HG03095 (cell line): ENCODE results near the gene PRKAR1B.
"Not testable (repeated sequence)": the region's sequence is repeated elsewhere in the genome, so short reads cannot be mapped to it uniquely, and the experiment has no call there.

Experiments used
- ATAC-seq: cut with Tn5 transposase; IDR thresholded peaks from one replicate; pipeline ENCODE4 v1.9.1; 2021; ENCODE audit warnings: moderate library complexity; ENCODE audit not compliant: unreplicated experiment

The PRKAR1B gene

GRCh38 chr7:628826-629225, 98.3 kb downstream of the PRKAR1B start:
- ATAC-seq, result no peak

- no peak for ATAC-seq
Observed at GRCh38 chr7:628402-628763, 98.7 kb downstream of the PRKAR1B start.

DNA sequence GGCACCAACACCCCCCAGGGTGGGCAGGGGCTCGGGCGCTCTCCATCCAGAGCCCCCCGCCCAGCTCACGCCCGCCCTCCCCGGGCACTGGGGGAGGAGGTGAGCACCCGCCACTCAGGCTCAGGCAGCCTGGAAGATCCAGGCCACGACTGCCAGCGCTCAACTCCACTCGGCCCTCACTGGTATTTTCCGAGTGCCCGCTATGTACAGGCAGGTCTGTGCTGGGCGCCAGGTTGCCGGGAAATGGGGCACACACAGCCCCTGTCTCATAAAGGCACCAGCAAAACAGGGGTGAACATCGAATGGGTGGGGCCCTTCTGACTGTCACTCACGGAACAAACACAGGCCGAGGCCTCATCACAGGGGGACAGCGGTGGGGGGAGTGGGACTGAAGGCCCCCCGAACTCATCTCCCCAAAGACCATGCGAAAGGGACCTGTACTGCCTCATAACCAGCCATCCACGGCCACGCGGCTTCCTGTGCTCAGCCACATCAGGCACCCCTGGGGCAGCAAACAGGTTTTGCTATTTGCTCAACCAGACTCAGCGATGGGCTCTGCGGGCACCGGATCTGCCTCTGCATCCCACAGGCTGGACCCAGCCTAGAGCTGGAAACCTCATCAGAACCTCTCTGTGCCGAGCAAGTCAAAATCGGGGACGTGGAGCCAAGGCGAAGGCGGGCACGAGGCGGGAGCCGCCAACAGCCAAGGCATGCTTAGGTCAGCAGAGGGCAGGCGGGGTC, 99.2 kb downstream of the PRKAR1B start:
- ATAC-seq, result no peak

- no peak for ATAC-seq
Observed at GRCh38 chr7:625376-625971, 101.6 kb downstream of the PRKAR1B start.

DNA sequence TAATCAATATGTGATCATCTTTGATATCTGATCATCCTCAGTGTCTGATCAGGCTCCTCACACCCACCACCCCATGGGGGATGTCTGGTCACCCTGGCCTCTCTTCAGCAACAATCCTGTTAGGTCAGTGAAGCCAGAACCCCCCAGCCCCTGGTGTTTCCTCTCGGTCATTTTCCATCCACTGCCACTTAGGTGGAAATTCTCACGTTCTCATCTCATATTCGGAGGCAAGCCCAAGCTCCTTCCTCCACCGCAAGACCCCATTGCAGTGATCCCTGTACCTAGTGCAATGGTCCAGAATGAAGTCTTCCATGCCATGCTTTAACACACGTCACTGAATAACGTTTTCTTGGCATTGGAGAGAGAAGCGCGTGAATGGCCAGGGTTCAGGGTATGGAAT, 103.6 kb downstream of the PRKAR1B start:
- no peak for ATAC-seq

DNA sequence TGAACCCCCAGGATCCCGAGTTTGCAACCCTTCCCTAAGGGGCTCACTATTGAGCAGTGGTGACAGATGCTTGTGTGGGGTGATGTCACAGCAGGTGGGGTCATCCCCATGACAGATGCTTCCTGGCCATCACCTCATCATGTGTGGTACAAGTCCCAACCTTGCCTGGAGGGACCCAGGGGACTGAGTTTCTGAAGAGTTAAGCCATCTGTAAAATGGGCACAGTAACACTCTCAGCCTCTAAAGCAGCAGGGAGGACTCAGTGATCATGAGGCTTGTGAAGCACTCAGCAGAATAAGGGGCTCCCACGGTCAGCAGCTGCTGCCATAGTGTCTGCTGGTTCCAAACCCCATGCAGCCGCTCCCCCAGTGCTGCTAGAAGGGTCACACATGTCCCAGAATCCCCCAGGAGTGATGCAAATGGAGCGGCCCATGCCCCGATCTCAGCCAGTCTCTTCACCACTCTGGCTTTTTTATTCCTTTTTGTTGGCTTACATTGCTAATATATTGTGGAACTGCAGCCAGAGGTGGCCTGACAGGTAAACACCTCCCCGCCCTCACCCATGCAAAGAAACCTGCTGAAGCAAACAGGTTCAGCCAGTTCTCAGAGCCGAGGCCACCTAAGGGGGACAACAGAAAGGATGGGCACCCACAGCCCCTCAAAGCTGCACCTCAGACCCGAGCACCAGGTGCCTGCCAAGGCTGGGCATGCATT, 105.4 kb downstream of the PRKAR1B start:
- no peak for ATAC-seq

- ATAC-seq, result no peak
Observed at GRCh38 chr7:620885-621284, 106.2 kb downstream of the PRKAR1B start.

DNA sequence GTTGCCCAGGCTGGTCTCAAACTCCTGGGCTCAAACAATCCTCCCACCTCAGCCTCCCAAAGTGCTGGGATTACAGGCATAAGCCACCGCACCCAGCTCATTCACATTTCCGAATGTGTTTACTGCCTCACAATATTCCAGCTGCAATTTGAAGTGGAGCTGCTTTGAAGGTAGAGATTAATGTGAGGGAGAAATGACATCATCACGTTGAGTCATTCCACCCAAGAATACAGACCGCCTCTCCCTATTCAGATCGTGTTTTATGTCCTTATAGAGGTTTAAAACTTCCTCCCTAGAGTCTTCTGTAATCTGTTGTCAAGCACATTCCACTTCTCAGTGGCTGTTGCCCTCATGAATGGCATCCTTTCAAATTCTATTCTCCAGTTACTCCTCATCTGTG, 107.0 kb downstream of the PRKAR1B start:
- ATAC-seq, result no peak

DNA sequence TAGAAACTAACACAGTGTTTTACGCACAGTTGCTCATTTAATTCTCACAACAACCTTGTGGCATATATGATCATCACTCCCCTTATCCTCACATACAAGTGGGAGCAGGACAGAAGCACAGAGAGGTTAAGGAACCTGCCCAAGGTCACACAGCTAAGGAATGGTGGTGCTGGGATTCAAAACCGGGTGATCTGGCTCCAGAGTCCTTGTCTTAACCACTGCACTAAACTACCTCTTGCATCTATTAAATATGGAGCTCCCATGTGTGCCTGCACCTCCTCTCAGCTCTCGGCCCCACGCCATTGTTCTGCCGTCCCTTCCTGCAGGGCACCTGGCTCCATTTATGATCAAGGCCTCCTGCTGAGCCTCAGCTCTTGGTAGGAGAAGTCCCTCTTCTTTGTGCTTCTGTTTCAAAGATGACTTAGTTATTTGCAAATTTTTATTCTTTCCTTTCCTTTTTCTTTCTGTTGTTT, 107.7 kb downstream of the PRKAR1B start:
- ATAC-seq, result no peak

GRCh38 chr7:618539-619367, 108.3 kb downstream of the PRKAR1B start:
- ATAC-seq, result no peak

DNA sequence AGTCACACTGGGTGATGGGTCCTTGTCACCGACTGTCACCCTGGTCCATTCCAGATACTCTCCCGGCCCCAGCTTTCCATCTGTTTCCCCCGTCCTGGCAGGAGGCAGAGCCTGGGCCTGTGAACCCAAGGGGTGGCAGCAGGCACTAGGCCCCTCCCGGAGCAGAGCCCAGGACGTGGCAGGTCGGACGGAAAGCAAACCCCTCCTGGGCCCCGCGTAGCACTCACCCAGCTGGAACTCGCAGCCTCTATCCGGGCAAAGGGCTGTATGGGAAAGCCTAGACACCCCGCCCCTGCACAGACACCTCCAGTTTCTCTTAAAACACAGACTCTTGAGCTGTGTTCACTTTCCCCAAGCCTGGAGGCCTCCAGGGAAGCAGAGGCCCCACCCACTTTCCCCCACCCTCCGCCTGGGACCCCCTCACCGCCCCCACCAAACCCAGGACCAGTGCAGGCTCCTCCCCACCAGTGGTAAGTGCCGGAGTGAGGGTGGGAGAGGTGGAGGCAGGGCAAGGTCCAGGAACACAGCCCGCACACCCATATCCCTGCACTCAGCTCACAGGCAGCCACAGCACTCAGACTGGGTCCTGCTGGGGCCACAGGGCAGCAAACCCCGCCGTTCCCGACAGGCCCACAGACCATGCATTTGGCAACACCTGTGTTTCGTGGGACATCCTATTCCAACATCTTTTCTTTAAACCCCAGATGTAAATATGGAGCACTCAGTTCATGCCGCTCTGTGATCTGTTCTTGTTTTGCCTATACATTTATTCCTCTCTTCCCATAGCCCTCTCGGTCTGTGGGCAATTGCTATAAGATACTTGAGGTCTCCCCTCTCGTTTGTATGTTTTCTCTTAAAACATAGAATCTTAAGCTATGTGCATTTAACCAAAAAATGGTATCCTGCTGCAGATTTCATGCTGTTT, 109.2 kb downstream of the PRKAR1B start:
- no peak for ATAC-seq

DNA sequence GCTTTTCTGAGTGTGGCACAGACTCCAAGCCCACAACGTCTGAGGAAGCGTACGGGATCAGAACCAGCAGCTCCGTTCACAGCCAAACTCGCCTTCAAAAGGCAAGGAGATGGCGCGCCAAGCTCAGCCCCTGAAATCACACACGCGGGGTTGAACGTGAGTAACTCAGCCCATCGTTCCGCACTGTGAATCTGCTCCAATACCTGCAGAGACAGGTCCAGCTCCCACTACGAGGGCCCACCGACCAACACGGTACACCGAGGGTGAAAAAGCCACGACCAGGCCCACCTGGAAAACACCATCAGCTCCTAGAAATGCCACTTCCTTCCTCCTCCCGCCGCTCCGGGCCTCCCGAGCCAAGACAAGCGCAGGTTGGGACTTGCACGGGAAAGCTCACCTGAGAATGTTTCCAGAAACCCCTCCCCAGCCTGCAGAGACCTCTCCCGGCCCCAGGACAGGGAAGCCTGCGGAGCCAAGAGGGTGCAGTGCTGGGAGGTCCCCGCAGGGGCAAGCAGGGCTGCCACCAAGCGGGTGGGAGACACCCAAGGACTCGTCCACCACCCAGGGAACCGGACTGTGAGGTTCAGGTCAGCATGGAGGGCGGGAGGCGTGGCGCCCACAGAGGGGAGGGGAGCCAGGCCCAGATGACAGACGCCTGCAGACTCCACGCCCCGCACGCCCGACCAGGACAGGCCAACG, 113.5 kb downstream of the PRKAR1B start:
- no peak for ATAC-seq

- ATAC-seq, result not testable (repeated sequence)
Observed at GRCh38 chr7:611837-612236, 115.2 kb downstream of the PRKAR1B start.

- no peak for ATAC-seq
Observed at GRCh38 chr7:611281-611810, 115.7 kb downstream of the PRKAR1B start.

GRCh38 chr7:610531-611280, 116.4 kb downstream of the PRKAR1B start:
- ATAC-seq, result no peak

GRCh38 chr7:610141-610530, 116.9 kb downstream of the PRKAR1B start:
- no peak for ATAC-seq

- ATAC-seq, result no peak
Observed at GRCh38 chr7:609365-609764, 117.7 kb downstream of the PRKAR1B start.

- ATAC-seq, result no peak
Observed at GRCh38 chr7:608954-609353, 118.1 kb downstream of the PRKAR1B start.

DNA sequence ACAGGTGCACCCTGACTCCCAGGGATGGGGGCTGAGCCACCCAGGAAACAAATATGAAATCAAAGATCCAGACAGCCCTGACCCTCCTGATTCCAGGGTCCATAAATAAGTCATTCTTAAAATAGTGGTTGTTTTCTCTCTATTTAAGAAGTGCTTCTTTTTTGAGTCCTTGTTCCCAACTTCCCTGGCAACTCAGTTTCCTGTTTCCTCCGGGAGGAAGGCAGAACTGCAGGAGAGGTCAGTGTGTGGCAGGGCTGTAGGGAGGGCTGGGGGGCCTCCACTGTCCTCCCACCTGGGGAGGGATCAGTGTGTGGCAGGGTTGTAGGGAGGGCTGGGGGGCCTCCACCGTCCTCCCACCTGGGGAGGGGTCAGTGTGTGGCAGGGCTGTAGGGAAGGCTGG, 118.7 kb downstream of the PRKAR1B start:
- no peak for ATAC-seq
